SK-N-SH (cell line): Measurements from ENCODE around the gene MACROD2. TPM values are rescaled to one million over a fixed set of nuclear protein-coding genes. Genes with fewer than 3 reads are reported as not detected.

Experiments used
- CTCF ChIA-PET: fragments of 300-600, 350-600 bp; formaldehyde crosslinking; extraction: SDS; loops from one replicate; lab custom pipeline; 2021; lab: Yijun Ruan, JAX
- POLR2A ChIA-PET: fragments of 350-600 bp; sonication (Branson Sonifier 250); formaldehyde crosslinking; extraction: SDS; loops from one replicate; lab custom pipeline; 2020; ENCODE audit warnings: antibody characterized with exemption, inconsistent platforms; lab: Yijun Ruan, JAX
- DNase-seq: peaks from one replicate; pipeline ENCODE4 v3.0.0; 2012
- H2AFZ ChIP-seq: fragments of 200-600 bp; sonication (generic); 2 replicates; pipeline ENCODE4 v1.8.1; 2016; ENCODE audit warnings: antibody characterized with exemption, mild to moderate bottlenecking, low read depth
- H3F3A ChIP-seq: fragments of 200-600 bp; sonication (generic); replicated peaks from 2 replicates; pipeline ENCODE3; 2016; ENCODE audit warnings: antibody characterized with exemption, mild to moderate bottlenecking; ENCODE audit not compliant: insufficient read depth
- H3K27ac ChIP-seq, 2 experiments: fragments of 200-500 bp in 1 of 2; fragments of 200-600 bp in 1 of 2; sonication (Bioruptor generic) in 1 of 2; sonication (generic), shearing (Covaris generic) in 1 of 2; 2 replicates each; pipeline versions ENCODE4 v1.5.1 to v1.6.1; 2014 to 2016; ENCODE audit warnings: low read depth in 2 of 2, inconsistent platforms in 1 of 2, low read length in 1 of 2, mild to moderate bottlenecking in 1 of 2, mixed read lengths in 1 of 2
- H3K27me3 ChIP-seq: fragments of 200-600 bp; sonication (generic), shearing (Covaris generic); 2 replicates; pipeline ENCODE4 v1.6.1; 2016; ENCODE audit warnings: mixed run types; ENCODE audit not compliant: insufficient read depth
- H3K36me3 ChIP-seq, 2 experiments: fragments of 200-500 bp in 1 of 2; fragments of 200-600 bp in 1 of 2; sonication (Bioruptor generic) in 1 of 2; sonication (generic) in 1 of 2; replicated peaks in 1 of 2; 2 replicates each; pipeline versions ENCODE3 to v1.5.1; 2014 to 2016; ENCODE audit warnings: low read length in 1 of 2, mild to moderate bottlenecking in 1 of 2; ENCODE audit not compliant: insufficient read depth in 2 of 2, control insufficient read depth in 1 of 2
- H3K4me1 ChIP-seq, 2 experiments: fragments of 200-500 bp in 1 of 2; fragments of 200-600 bp in 1 of 2; sonication (Bioruptor generic) in 1 of 2; sonication (generic), shearing (Covaris generic) in 1 of 2; 2 replicates each; pipeline versions ENCODE4 v1.5.1 to v1.6.1; 2014 to 2016; ENCODE audit warnings: low read depth in 1 of 2, low read length in 1 of 2, mixed run types in 1 of 2; ENCODE audit not compliant: insufficient read depth in 2 of 2, control insufficient read depth in 1 of 2
- H3K4me2 ChIP-seq: fragments of 200-600 bp; sonication (generic), shearing (Covaris generic); 2 replicates; pipeline ENCODE4 v1.6.1; 2017; ENCODE audit warnings: mixed run types
- H3K4me3 ChIP-seq, 2 experiments: fragments of 200-500 bp in 1 of 2; fragments of 200-600 bp in 1 of 2; sonication (Bioruptor generic) in 1 of 2; sonication (generic), shearing (Covaris generic) in 1 of 2; 2 replicates each; pipeline versions ENCODE4 v1.5.1 to v1.8.1; 2014 to 2016; ENCODE audit warnings: low read depth in 2 of 2, inconsistent platforms in 1 of 2, low read length in 1 of 2, mild to moderate bottlenecking in 1 of 2, mixed read lengths in 1 of 2, moderate library complexity in 1 of 2
- H3K79me2 ChIP-seq: fragments of 200-600 bp; sonication (generic); 2 replicates; pipeline ENCODE4 v1.8.1; 2017; ENCODE audit warnings: mild to moderate bottlenecking; ENCODE audit not compliant: insufficient read depth
- H3K9ac ChIP-seq: fragments of 200-600 bp; sonication (generic); 2 replicates; pipeline ENCODE4 v1.6.1; 2017; ENCODE audit warnings: mixed run types
- H3K9me2 ChIP-seq: fragments of 200-600 bp; sonication (generic); 2 replicates; pipeline ENCODE4 v1.6.1; 2017; ENCODE audit warnings: mixed run types
- H3K9me3 ChIP-seq: fragments of 200-600 bp; sonication (generic); 2 replicates; pipeline ENCODE4 v1.6.1; 2017; ENCODE audit warnings: mixed run types, mild to moderate bottlenecking, moderate library complexity
- H4K20me1 ChIP-seq: fragments of 200-600 bp; sonication (generic); 2 replicates; pipeline ENCODE4 v1.6.1; 2017; ENCODE audit warnings: mild to moderate bottlenecking, mixed run types; ENCODE audit not compliant: insufficient read depth
- CTCF ChIP-seq: fragments of 200-600 bp; sonication (generic); IDR thresholded peaks from 2 replicates; pipeline ENCODE4 v1.6.1; 2017; ENCODE audit warnings: antibody characterized with exemption, mild to moderate bottlenecking, moderate library complexity
- ELF1 ChIP-seq: IDR thresholded peaks from 2 replicates; pipeline ENCODE4 v1.4.0; 2012
- FOXM1 ChIP-seq: IDR thresholded peaks from 2 replicates; pipeline ENCODE4 v1.4.0; 2012; ENCODE audit warnings: low read depth, mild to moderate bottlenecking
- GATA2 ChIP-seq: sonication (generic); formaldehyde crosslinking; IDR thresholded peaks from 2 replicates; pipeline ENCODE4 v1.5.0; 2020; ENCODE audit warnings: mild to moderate bottlenecking, missing genetic modification reagents
- MEF2A ChIP-seq: IDR thresholded peaks from 2 replicates; pipeline ENCODE4 v1.4.0; 2012; ENCODE audit warnings: low read depth, borderline replicate concordance
- NFIC ChIP-seq: IDR thresholded peaks from 2 replicates; pipeline ENCODE4 v1.4.0; 2012; ENCODE audit warnings: borderline replicate concordance
- PBX3 ChIP-seq: IDR thresholded peaks from 2 replicates; pipeline ENCODE4; 2012
- POLR2AphosphoS5 ChIP-seq: IDR thresholded peaks from 2 replicates; pipeline ENCODE4 v1.6.1; 2012; ENCODE audit warnings: low read depth, low read length
- RAD21 ChIP-seq: IDR thresholded peaks from 2 replicates; pipeline ENCODE4 v1.6.1; 2012; ENCODE audit warnings: mild to moderate bottlenecking, low read length
- RFX5 ChIP-seq: IDR thresholded peaks from 2 replicates; pipeline ENCODE4 v1.6.1; 2012; ENCODE audit warnings: mild to moderate bottlenecking, improper control_type of control experiment, low read length
- RXRA ChIP-seq: IDR thresholded peaks from 2 replicates; pipeline ENCODE4 v1.4.0; 2012; ENCODE audit warnings: low read depth, mild to moderate bottlenecking, borderline replicate concordance
- SMC3 ChIP-seq: IDR thresholded peaks from 2 replicates; pipeline ENCODE4 v1.6.1; 2012; ENCODE audit warnings: low read depth, low read length, improper control_type of control experiment
- TCF12 ChIP-seq: IDR thresholded peaks from 2 replicates; pipeline ENCODE4 v1.4.0; 2012
- TEAD4 ChIP-seq: IDR thresholded peaks from 2 replicates; pipeline ENCODE4 v1.4.0; 2012; ENCODE audit warnings: mild to moderate bottlenecking, borderline replicate concordance; ENCODE audit not compliant: insufficient read depth
- ZBTB33 ChIP-seq: IDR thresholded peaks from 2 replicates; pipeline ENCODE4 v1.4.0; 2012; ENCODE audit warnings: low read depth, borderline replicate concordance
- WGBS: methylation state at CpG from one replicate; pipeline ENCODE4 v1.1.6; 2017; ENCODE audit warnings: low lambda C conversion rate; 5-methylcytosine and 5-hydroxymethylcytosine counted together
- polyA plus RNA-seq, 3 experiments: library from polyadenylated mRNA; depleted of rRNA; stranded (reverse); fragments of >200 nt; gene quantifications; 2 replicates each; pipeline ENCODE4 v1.2.3, GENCODE V29; 2012

MACROD2 gene
- polyA plus RNA-seq, 1 of the 3 experiments (the other 2 are of a cell fraction) = 0.33 TPM

- Histone ChIP-seq H3K4me3 (no peak overlapping the region), H3K9me2 (no peaks in the 10 kb centered on the region), H3K36me3 (no peaks in the 10 kb centered on the region), H3K4me2 (no peak overlapping the region), H4K20me1 (no peaks in the 10 kb centered on the region), H3K27ac (peak overlapping the region in 1 of 2 experiments; percentile 1; a peak in 1 of 4 replicates), H3K27me3 (no peaks in the 10 kb centered on the region), H3K79me2 (no peaks in the 10 kb centered on the region), H2AFZ (no peak overlapping the region), H3K9ac (no peak overlapping the region), H3K9me3 (no peaks in the 10 kb centered on the region), H3K4me1 (peaks cover 0 to 9% of the 10 kb centered on the region in 2 experiments; a peak in 2 of 4 replicates), H3F3A (no peaks in the 10 kb centered on the region)
- WGBS = 83% methylated on average over 2 of the region's 2 CpGs
- TF ChIP-seq RFX5 (no peak), GATA2 (CRISPR knock-in tag) (no peak), FOXM1 (no peak), NFIC (peak; percentile 8; the same call in 1 of the 2 replicates), RAD21 (no peak), RXRA (no peak), CTCF (no peak), ZBTB33 (no peak), MEF2A (no peak), PBX3 (0 out of 2 replicates have a peak, but pooled peaks have one; percentile 12), ELF1 (no peak), TEAD4 (no peak), SMC3 (no peak), TCF12 (no peak), POLR2AphosphoS5 (no peak)
- CTCF ChIA-PET = interaction anchor here (0.6 to 1.4 kb wide), 3 partner anchors 10 to 1038 kb away, joined by 3 to 8 read pairs (median 4); no protein-coding TSS in a partner anchor
- POLR2A ChIA-PET = no interaction called here
- DNase-seq = no peak
Observed at GRCh38 chr20:14199111-14199510, 203.8 kb downstream of the MACROD2 start.
